OCI-LY1 (cell line): ENCODE results near the gene ATXN1.

Source experiments
- H2AFZ ChIP-seq: fragments of 200-600 bp; sonication (generic), shearing (Covaris generic); 2 replicates; pipeline ENCODE4 v1.6.0; 2014; ENCODE audit warnings: antibody characterized with exemption, mild to moderate bottlenecking, low read length
- H3F3A ChIP-seq: fragments of 200-600 bp; sonication (generic), shearing (Covaris generic); 2 replicates; pipeline ENCODE4 v1.6.0; 2014; ENCODE audit warnings: mild to moderate bottlenecking, antibody characterized with exemption, low read length, moderate library complexity; ENCODE audit not compliant: insufficient read depth
- H3K27ac ChIP-seq: fragments of 200-600 bp; sonication (generic); 2 replicates; pipeline ENCODE4 v1.5.1; 2014; ENCODE audit warnings: low read length, mixed run types, mild to moderate bottlenecking, low read depth; ENCODE audit not compliant: poor library complexity, severe bottlenecking
- H3K27me3 ChIP-seq: fragments of 200-600 bp; sonication (generic); 2 replicates; pipeline ENCODE4 v1.6.0; 2014; ENCODE audit warnings: antibody characterized with exemption, mild to moderate bottlenecking, low read length, moderate library complexity; ENCODE audit not compliant: insufficient read depth
- H3K36me3 ChIP-seq: fragments of 200-600 bp; sonication (generic); 2 replicates; pipeline ENCODE4 v1.6.1; 2014; ENCODE audit warnings: mild to moderate bottlenecking, antibody characterized with exemption, low read length, moderate library complexity, mixed read lengths; ENCODE audit not compliant: insufficient read depth
- H3K4me1 ChIP-seq: fragments of 200-600 bp; sonication (generic); 2 replicates; pipeline ENCODE4 v1.5.1; 2014; ENCODE audit warnings: mild to moderate bottlenecking, low read length, moderate library complexity; ENCODE audit not compliant: insufficient read depth, severe bottlenecking
- H3K4me2 ChIP-seq: fragments of 200-600 bp; sonication (generic), shearing (Covaris generic); 2 replicates; pipeline ENCODE4 v1.6.1; 2014; ENCODE audit warnings: low read length
- H3K4me3 ChIP-seq: fragments of 200-600 bp; sonication (generic); 2 replicates; pipeline ENCODE4 v1.5.1; 2014; ENCODE audit warnings: low read length, low read depth, mild to moderate bottlenecking, mixed read lengths; ENCODE audit not compliant: poor library complexity, severe bottlenecking
- H3K79me2 ChIP-seq: fragments of 200-600 bp; shearing (Covaris generic); 2 replicates; pipeline ENCODE4 v1.6.1; 2016; ENCODE audit warnings: mixed run types, low read length, mixed read lengths; ENCODE audit not compliant: insufficient read depth
- H3K9ac ChIP-seq: fragments of 200-600 bp; sonication (generic), shearing (Covaris generic); 2 replicates; pipeline ENCODE4 v1.6.1; 2014; ENCODE audit warnings: mild to moderate bottlenecking, low read length, mixed read lengths
- H3K9me2 ChIP-seq: fragments of 200-600 bp; sonication (generic), shearing (Covaris generic); 2 replicates; pipeline ENCODE4 v1.6.1; 2014; ENCODE audit warnings: low read depth, mild to moderate bottlenecking, low read length, mixed read lengths
- H3K9me3 ChIP-seq: fragments of 200-600 bp; shearing (Covaris generic); 2 replicates; pipeline ENCODE4 v1.6.1; 2014; ENCODE audit warnings: low read length, mixed read lengths
- H4K20me1 ChIP-seq: fragments of 200-600 bp; sonication (generic), shearing (Covaris generic); 2 replicates; pipeline ENCODE4 v1.6.0; 2016; ENCODE audit warnings: mild to moderate bottlenecking, low read length; ENCODE audit not compliant: insufficient read depth
- CTCF ChIP-seq: fragments of 200-600 bp; sonication (generic), shearing (Covaris generic); IDR thresholded peaks from 2 replicates; pipeline ENCODE4 v1.5.1; 2017; ENCODE audit warnings: mild to moderate bottlenecking, antibody characterized with exemption, low read length, moderate library complexity, mixed read lengths
- EZH2 ChIP-seq: fragments of 200-600 bp; sonication (generic), shearing (Covaris generic); IDR thresholded peaks from 2 replicates; pipeline ENCODE4 v1.8.0; 2017; ENCODE audit warnings: borderline replicate concordance, mixed run types, mild to moderate bottlenecking, antibody characterized with exemption, low read length, moderate library complexity, mixed read lengths

Gene ATXN1

GRCh38 chr6:16600026-16600425, 161.2 kb downstream of the ATXN1 start:
- Histone ChIP-seq H3K9ac (no peak overlapping the region), H3K9me2 (no peaks in the 10 kb centered on the region), H3K27me3 (no peaks in the 10 kb centered on the region), H3K27ac (no peak overlapping the region), H3K9me3 (no peaks in the 10 kb centered on the region), H3K4me3 (no peak overlapping the region), H4K20me1 (no peaks in the 10 kb centered on the region), H3K4me1 (no peaks in the 10 kb centered on the region), H3F3A (no peaks in the 10 kb centered on the region), H2AFZ (no peak overlapping the region), H3K36me3 (no peaks in the 10 kb centered on the region), H3K79me2 (no peaks in the 10 kb centered on the region), H3K4me2 (no peak overlapping the region)
- TF ChIP-seq EZH2, result no peak
- TF ChIP-seq CTCF, result no peak

GRCh38 chr6:16596616-16597331, 164.5 kb downstream of the ATXN1 start:
- no peaks in the 10 kb centered on the region for H3K4me1 ChIP-seq

GRCh38 chr6:16595514-16596120, 165.6 kb downstream of the ATXN1 start:
- Histone ChIP-seq H3K27ac (no peak overlapping the region), H3K9me2 (no peaks in the 10 kb centered on the region), H3K9ac (no peak overlapping the region), H3K4me1 (no peaks in the 10 kb centered on the region), H3K27me3 (no peaks in the 10 kb centered on the region), H3F3A (no peaks in the 10 kb centered on the region), H3K9me3 (no peaks in the 10 kb centered on the region), H3K36me3 (no peaks in the 10 kb centered on the region), H3K4me2 (no peak overlapping the region), H3K4me3 (no peak overlapping the region), H3K79me2 (no peaks in the 10 kb centered on the region), H4K20me1 (no peaks in the 10 kb centered on the region), H2AFZ (no peak overlapping the region)
- no peak for TF ChIP-seq CTCF
- TF ChIP-seq EZH2, result no peak

More at GRCh38 chr6:16596616-16597331, 164.5 kb downstream of the ATXN1 start:
- H2AFZ ChIP-seq, result no peak overlapping the region
- no peaks in the 10 kb centered on the region for H3K79me2 ChIP-seq
- no peak overlapping the region for H3K4me3 ChIP-seq
- H3K9ac ChIP-seq, result no peak overlapping the region
- H3K9me3 ChIP-seq, result no peaks in the 10 kb centered on the region
- TF ChIP-seq CTCF (no peak), EZH2 (no peak)
- no peak overlapping the region for H3K4me2 ChIP-seq
- H3K9me2 ChIP-seq, result no peaks in the 10 kb centered on the region
- no peak overlapping the region for H3K27ac ChIP-seq
- H4K20me1 ChIP-seq, result no peaks in the 10 kb centered on the region
- H3K36me3 ChIP-seq, result no peaks in the 10 kb centered on the region
- H3K27me3 ChIP-seq, result no peaks in the 10 kb centered on the region
- no peaks in the 10 kb centered on the region for H3F3A ChIP-seq
